22Rv1 (cell line): ENCODE data around the gene GPR139.

Experiments used
- H3K27ac ChIP-seq: fragments of 450-650 bp; 2 replicates; pipeline ENCODE4 v1.5.1; 2017
- CTCF ChIP-seq: fragments of 450-650 bp; IDR thresholded peaks from 2 replicates; pipeline ENCODE4 v1.5.1; 2017; ENCODE audit warnings: mild to moderate bottlenecking
- ZFX ChIP-seq: fragments of 450-650 bp; IDR thresholded peaks from 2 replicates; pipeline ENCODE4 v1.6.1; 2017; ENCODE audit warnings: antibody characterized with exemption, borderline replicate concordance

Gene GPR139

GRCh38 chr16:20102021-20102420 is 28.3 kb upstream of the GPR139 start:
- H3K27ac ChIP-seq: no peak overlapping the region
- TF ChIP-seq CTCF: no peak
- TF ChIP-seq ZFX: no peak

GRCh38 chr16:20099375-20099774 is 25.7 kb upstream of the GPR139 start:
- no peak overlapping the region for H3K27ac ChIP-seq
- TF ChIP-seq ZFX (no peak), CTCF (no peak)

- H3K27ac ChIP-seq: no peak overlapping the region
- TF ChIP-seq CTCF: no peak
- TF ChIP-seq ZFX: no peak
Observed at GRCh38 chr16:20094157-20094556, 20.5 kb upstream of the GPR139 start.

GRCh38 chr16:20089246-20089965 is 15.7 kb upstream of the GPR139 start:
- no peak overlapping the region for H3K27ac ChIP-seq
- TF ChIP-seq CTCF (no peak), ZFX (no peak)

DNA sequence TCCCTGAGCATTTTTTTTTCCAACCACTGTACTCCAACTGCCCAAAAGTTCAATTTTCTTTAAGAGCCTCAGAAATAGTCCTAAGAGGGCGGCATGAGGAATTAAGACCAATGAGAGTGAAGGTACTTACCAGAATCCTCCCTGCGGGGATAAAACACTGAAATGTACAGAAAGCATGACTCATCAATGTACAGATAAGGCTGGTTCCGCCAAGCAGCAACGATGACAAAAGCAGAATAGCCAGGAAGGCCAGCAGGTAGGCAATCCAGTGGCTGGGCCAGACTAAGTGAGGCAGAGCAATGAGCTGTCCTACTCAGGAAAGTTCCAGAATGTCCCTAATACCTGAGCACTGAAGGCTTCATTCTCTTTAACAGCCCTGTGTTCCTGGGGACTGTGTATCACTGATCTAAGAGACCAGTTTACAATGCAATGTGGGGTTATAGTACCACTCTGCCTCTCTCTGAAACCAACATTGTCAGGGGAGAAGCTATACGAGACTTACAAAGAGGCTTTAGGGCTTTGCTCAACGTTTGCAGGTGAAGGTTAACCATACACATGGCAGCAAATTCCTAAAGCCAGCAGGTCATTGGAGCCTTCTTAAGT is 11.0 kb upstream of the GPR139 start:
- TF ChIP-seq CTCF: no peak
- TF ChIP-seq ZFX: no peak
- H3K27ac ChIP-seq: no peak overlapping the region

DNA sequence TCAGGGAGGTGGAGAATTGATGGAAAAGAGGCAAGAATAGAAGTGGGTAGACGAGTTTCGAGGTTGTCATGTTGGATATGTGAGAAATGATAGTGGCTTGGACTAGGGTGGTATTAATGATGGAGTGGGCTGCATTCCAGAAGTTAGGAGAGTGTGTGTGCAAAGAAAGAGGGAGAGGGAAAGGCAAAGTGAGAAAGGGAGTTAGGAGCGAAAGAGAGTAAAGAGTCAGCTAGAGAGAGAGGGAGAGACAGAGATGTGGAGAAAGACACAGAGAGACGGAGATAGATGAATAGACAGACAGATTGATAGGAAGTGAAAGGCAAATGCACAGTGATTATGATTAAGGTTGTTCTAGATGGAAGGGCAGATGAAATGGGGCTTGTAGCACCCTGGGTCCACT is 5.4 kb upstream of the GPR139 start:
- TF ChIP-seq CTCF: no peak
- no peak for TF ChIP-seq ZFX
- H3K27ac ChIP-seq: no peak overlapping the region

- H3K27ac ChIP-seq: no peak overlapping the region
- TF ChIP-seq CTCF: no peak
- no peak for TF ChIP-seq ZFX
Observed at GRCh38 chr16:20075243-20075642, 1.6 kb upstream of the GPR139 start.
